Astrocyte (in vitro differentiated cells and primary cell): ENCODE results near the gene CTXN3.

Experiments used
- EZH2 ChIP-seq: IDR thresholded peaks from 2 replicates; pipeline ENCODE4 v1.6.1; 2012; ENCODE audit warnings: mild to moderate bottlenecking, low read length, inconsistent platforms; ENCODE audit not compliant: insufficient read depth
- TF ChIP-seq, protein P1 (sequence below): IDR thresholded peaks from 2 replicates; pipeline ENCODE4 v1.5.1; 2011; ENCODE audit warnings: low read depth, mild to moderate bottlenecking, inconsistent platforms, low read length, moderate library complexity; ENCODE audit not compliant: insufficient read depth

DNA sequence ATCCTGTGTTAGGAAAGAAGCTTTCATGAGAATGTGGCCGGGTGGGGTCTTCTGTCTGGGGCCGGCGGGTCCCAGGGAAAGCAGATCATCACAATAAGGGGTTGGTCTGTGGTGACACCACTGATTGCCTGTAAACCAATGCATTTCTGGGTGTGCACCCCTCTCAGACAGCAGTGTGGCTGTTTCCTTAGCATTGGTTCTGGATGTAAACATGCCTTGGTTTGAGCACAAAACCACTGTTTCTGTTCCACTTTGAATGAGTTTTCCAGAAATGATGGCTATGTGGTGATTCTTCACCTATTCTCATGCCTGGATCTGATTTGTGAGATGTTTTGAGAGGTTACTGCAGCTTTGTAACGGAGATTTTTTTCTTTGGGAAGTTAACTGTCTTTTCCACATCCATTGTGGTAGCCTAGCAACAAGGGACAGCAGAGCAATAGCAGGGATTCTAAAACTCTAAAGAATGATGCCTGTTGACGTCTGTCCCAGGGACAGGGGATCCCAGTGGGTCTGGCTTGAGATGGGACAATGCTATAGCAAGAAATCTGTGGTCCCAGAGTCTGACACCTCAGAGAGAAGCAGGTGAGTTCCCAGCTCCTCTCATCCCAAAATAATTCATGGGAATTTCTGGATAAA lies 54.2 kb downstream of the CTXN3 start, which contains the start of gene CCDC192:
- TF ChIP-seq, protein P1, sequence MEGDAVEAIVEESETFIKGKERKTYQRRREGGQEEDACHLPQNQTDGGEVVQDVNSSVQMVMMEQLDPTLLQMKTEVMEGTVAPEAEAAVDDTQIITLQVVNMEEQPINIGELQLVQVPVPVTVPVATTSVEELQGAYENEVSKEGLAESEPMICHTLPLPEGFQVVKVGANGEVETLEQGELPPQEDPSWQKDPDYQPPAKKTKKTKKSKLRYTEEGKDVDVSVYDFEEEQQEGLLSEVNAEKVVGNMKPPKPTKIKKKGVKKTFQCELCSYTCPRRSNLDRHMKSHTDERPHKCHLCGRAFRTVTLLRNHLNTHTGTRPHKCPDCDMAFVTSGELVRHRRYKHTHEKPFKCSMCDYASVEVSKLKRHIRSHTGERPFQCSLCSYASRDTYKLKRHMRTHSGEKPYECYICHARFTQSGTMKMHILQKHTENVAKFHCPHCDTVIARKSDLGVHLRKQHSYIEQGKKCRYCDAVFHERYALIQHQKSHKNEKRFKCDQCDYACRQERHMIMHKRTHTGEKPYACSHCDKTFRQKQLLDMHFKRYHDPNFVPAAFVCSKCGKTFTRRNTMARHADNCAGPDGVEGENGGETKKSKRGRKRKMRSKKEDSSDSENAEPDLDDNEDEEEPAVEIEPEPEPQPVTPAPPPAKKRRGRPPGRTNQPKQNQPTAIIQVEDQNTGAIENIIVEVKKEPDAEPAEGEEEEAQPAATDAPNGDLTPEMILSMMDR, result no peak
- TF ChIP-seq EZH2, result no peak
